Trophoblast cell (in vitro differentiated cells and primary cell): ENCODE measurements around the gene IL12RB1.

ENCODE experiments used
- DNase-seq, 2 donors: peaks; one replicate each; pipeline ENCODE4 v3.0.0-alpha.2; 2016
- H2AFZ ChIP-seq: 2 replicates; pipeline ENCODE4 v1.6.1; 2013; ENCODE audit warnings: low read length, moderate library complexity, mild to moderate bottlenecking; ENCODE audit not compliant: insufficient read depth, poor library complexity
- H2AK5ac ChIP-seq: 2 replicates; pipeline ENCODE4 v1.6.1; 2013; ENCODE audit warnings: mild to moderate bottlenecking, low read length
- H2BK120ac ChIP-seq: 2 replicates; pipeline ENCODE4 v1.6.1; 2013; ENCODE audit warnings: low read length, mild to moderate bottlenecking, moderate library complexity; ENCODE audit not compliant: insufficient read depth, poor library complexity
- H2BK12ac ChIP-seq: 2 replicates; pipeline ENCODE4 v1.6.1; 2013; ENCODE audit warnings: mild to moderate bottlenecking, low read length, moderate library complexity
- H2BK5ac ChIP-seq: 2 replicates; pipeline ENCODE4 v1.6.1; 2013; ENCODE audit warnings: low read length, low read depth, moderate library complexity, mild to moderate bottlenecking; ENCODE audit not compliant: poor library complexity
- H3K14ac ChIP-seq: 2 replicates; pipeline ENCODE4 v1.6.1; 2013; ENCODE audit warnings: mild to moderate bottlenecking, low read length
- H3K18ac ChIP-seq: 2 replicates; pipeline ENCODE4 v1.6.1; 2013; ENCODE audit warnings: mild to moderate bottlenecking, low read length
- H3K23ac ChIP-seq: 2 replicates; pipeline ENCODE4 v1.6.1; 2013; ENCODE audit warnings: low read length
- H3K27ac ChIP-seq: 2 replicates; pipeline ENCODE4 v1.5.1; 2013; ENCODE audit warnings: low read depth, mild to moderate bottlenecking, inconsistent platforms, low read length, moderate library complexity
- H3K27me3 ChIP-seq: 2 replicates; pipeline ENCODE4 v1.6.1; 2013; ENCODE audit warnings: inconsistent platforms, mild to moderate bottlenecking, low read length, moderate library complexity; ENCODE audit not compliant: insufficient read depth
- H3K36me3 ChIP-seq, 2 experiments: 1 replicate in 1 of 2; 2 replicates in 1 of 2; pipeline ENCODE4 v1.6.1; 2013; ENCODE audit warnings: low read length in 2 of 2, mild to moderate bottlenecking in 2 of 2, moderate library complexity in 1 of 2; ENCODE audit not compliant: insufficient read depth in 2 of 2, control insufficient read depth in 1 of 2
- H3K4ac ChIP-seq: 2 replicates; pipeline ENCODE4 v1.6.1; 2013; ENCODE audit warnings: low read depth, mild to moderate bottlenecking, low read length, moderate library complexity
- H3K4me1 ChIP-seq, 2 experiments: 1 replicate in 1 of 2; 2 replicates in 1 of 2; pipeline ENCODE4 v1.6.1; 2013; ENCODE audit warnings: low read length in 2 of 2, mild to moderate bottlenecking in 2 of 2, moderate library complexity in 1 of 2; ENCODE audit not compliant: insufficient read depth in 2 of 2, control insufficient read depth in 1 of 2
- H3K4me2 ChIP-seq: 2 replicates; pipeline ENCODE4 v1.6.1; 2013; ENCODE audit warnings: inconsistent platforms, mild to moderate bottlenecking, low read length, moderate library complexity
- H3K4me3 ChIP-seq: 2 replicates; pipeline ENCODE4 v1.5.1; 2013; ENCODE audit warnings: mild to moderate bottlenecking, low read depth, low read length, inconsistent platforms
- H3K79me1 ChIP-seq: one replicate; pipeline ENCODE4 v1.6.1; 2013; ENCODE audit warnings: low read length
- H3K79me2 ChIP-seq: 2 replicates; pipeline ENCODE4 v1.6.1; 2013; ENCODE audit warnings: low read length, mild to moderate bottlenecking; ENCODE audit not compliant: control insufficient read depth, insufficient read depth, poor library complexity
- H3K9ac ChIP-seq: 2 replicates; pipeline ENCODE4 v1.6.1; 2013; ENCODE audit warnings: mild to moderate bottlenecking, low read length
- H3K9me3 ChIP-seq: 2 replicates; pipeline ENCODE4 v1.6.1; 2013; ENCODE audit warnings: low read depth, mild to moderate bottlenecking, control low read depth, inconsistent platforms, low read length; ENCODE audit not compliant: insufficient read depth
- H4K12ac ChIP-seq: 2 replicates; pipeline ENCODE4 v1.6.1; 2013; ENCODE audit warnings: low read depth, mild to moderate bottlenecking, low read length, moderate library complexity
- H4K8ac ChIP-seq: 2 replicates; pipeline ENCODE4 v1.6.1; 2013; ENCODE audit warnings: low read depth, mild to moderate bottlenecking, low read length, moderate library complexity
- H4K91ac ChIP-seq: one replicate; pipeline ENCODE4 v1.6.1; 2013; ENCODE audit warnings: low read depth, mild to moderate bottlenecking, low read length, moderate library complexity
- WGBS: extraction: QIAGEN DNeasy Blood & Tissue Kit; methylation state at CpG from one replicate; pipeline ENCODE4 v1.1.7; 2013; ENCODE audit warnings: missing lambda C conversion rate; ENCODE audit not compliant: insufficient read length, insufficient coverage; ENCODE audit errors: extremely low coverage; 5-methylcytosine and 5-hydroxymethylcytosine counted together

The IL12RB1 gene

GRCh38 chr19:18072335-18072734 lies 14.4 kb downstream of the IL12RB1 start:
- no peak overlapping the region for H3K4me2 ChIP-seq
- no peaks in the 10 kb centered on the region for H3K27me3 ChIP-seq
- no peak overlapping the region for H2BK120ac ChIP-seq
- H2BK5ac ChIP-seq: no peak overlapping the region
- no peak overlapping the region for H2AK5ac ChIP-seq
- H3K4me1 ChIP-seq: no peaks in the 10 kb centered on the region
- H4K8ac ChIP-seq: no peak overlapping the region
- no peak overlapping the region for H3K4ac ChIP-seq
- no peak overlapping the region for H3K18ac ChIP-seq
- no peak overlapping the region for H4K12ac ChIP-seq
- no peak overlapping the region for H3K27ac ChIP-seq
- WGBS: no CpG with 5 or more reads among the region's 6 CpGs
- H3K9ac ChIP-seq: no peak overlapping the region
- no peak overlapping the region for H3K4me3 ChIP-seq
- no peaks in the 10 kb centered on the region for H3K36me3 ChIP-seq
- no peaks in the 10 kb centered on the region for H3K79me1 ChIP-seq
- H2AFZ ChIP-seq: no peak overlapping the region
- no peak overlapping the region for H3K14ac ChIP-seq
- no peak overlapping the region for H3K23ac ChIP-seq
- H2BK12ac ChIP-seq: no peak overlapping the region
- no peaks in the 10 kb centered on the region for H3K79me2 ChIP-seq
- DNase-seq: no peak
- no peaks in the 10 kb centered on the region for H3K9me3 ChIP-seq
- no peak overlapping the region for H4K91ac ChIP-seq

- Histone ChIP-seq H2BK120ac (no peak overlapping the region), H3K4me2 (no peak overlapping the region), H2AK5ac (no peak overlapping the region), H3K36me3 (no peaks in the 10 kb centered on the region), H3K9ac (no peak overlapping the region), H3K4me1 (no peaks in the 10 kb centered on the region), H4K91ac (no peak overlapping the region), H3K27me3 (no peaks in the 10 kb centered on the region), H3K4ac (no peak overlapping the region), H3K79me1 (no peaks in the 10 kb centered on the region), H2BK12ac (no peak overlapping the region), H2AFZ (no peak overlapping the region), H3K23ac (no peak overlapping the region), H3K18ac (no peak overlapping the region), H4K8ac (no peak overlapping the region), H3K79me2 (no peaks in the 10 kb centered on the region), H3K27ac (no peak overlapping the region), H3K14ac (no peak overlapping the region), H3K9me3 (no peaks in the 10 kb centered on the region), H2BK5ac (no peak overlapping the region), H3K4me3 (no peak overlapping the region), H4K12ac (no peak overlapping the region)
- DNase-seq: no peak
- WGBS: no CpG with 5 or more reads among the region's 11 CpGs
These were observed 16.6 kb downstream of the IL12RB1 start for GRCh38 chr19:18070181-18070580.

- no peak overlapping the region for H2AFZ ChIP-seq
- H2BK120ac ChIP-seq: no peak overlapping the region
- DNase-seq: no peak
- H2BK5ac ChIP-seq: no peak overlapping the region
- no peak overlapping the region for H2BK12ac ChIP-seq
- H3K23ac ChIP-seq: no peak overlapping the region
- no peak overlapping the region for H3K27ac ChIP-seq
- no peaks in the 10 kb centered on the region for H3K36me3 ChIP-seq
- no peak overlapping the region for H3K14ac ChIP-seq
- no peak overlapping the region for H4K12ac ChIP-seq
- no peak overlapping the region for H2AK5ac ChIP-seq
- H3K79me1 ChIP-seq: no peaks in the 10 kb centered on the region
- no CpG with 5 or more reads among the region's 15 CpGs for WGBS
- no peaks in the 10 kb centered on the region for H3K4me1 ChIP-seq
- no peak overlapping the region for H3K4me3 ChIP-seq
- no peak overlapping the region for H3K4ac ChIP-seq
- H4K8ac ChIP-seq: no peak overlapping the region
- no peaks in the 10 kb centered on the region for H3K27me3 ChIP-seq
- H3K18ac ChIP-seq: no peak overlapping the region
- no peak overlapping the region for H3K4me2 ChIP-seq
- no peak overlapping the region for H3K9ac ChIP-seq
- no peak overlapping the region for H4K91ac ChIP-seq
- no peaks in the 10 kb centered on the region for H3K79me2 ChIP-seq
- no peaks in the 10 kb centered on the region for H3K9me3 ChIP-seq
These were observed 17.4 kb downstream of the IL12RB1 start for GRCh38 chr19:18069383-18069782.

- no peak overlapping the region for H3K23ac ChIP-seq
- no peak overlapping the region for H2BK120ac ChIP-seq
- no peak overlapping the region for H4K12ac ChIP-seq
- no peaks in the 10 kb centered on the region for H3K4me1 ChIP-seq
- H3K4me2 ChIP-seq: no peak overlapping the region
- no peak overlapping the region for H4K91ac ChIP-seq
- no peak overlapping the region for H3K4ac ChIP-seq
- H3K4me3 ChIP-seq: no peak overlapping the region
- no peaks in the 10 kb centered on the region for H3K79me1 ChIP-seq
- no peak overlapping the region for H2AFZ ChIP-seq
- no peak overlapping the region for H3K27ac ChIP-seq
- H2BK12ac ChIP-seq: no peak overlapping the region
- H3K9me3 ChIP-seq: peaks cover 2% of the 10 kb centered on the region
- H4K8ac ChIP-seq: no peak overlapping the region
- no peaks in the 10 kb centered on the region for H3K79me2 ChIP-seq
- no peak for DNase-seq
- no peak overlapping the region for H3K18ac ChIP-seq
- no peak overlapping the region for H3K9ac ChIP-seq
- no peaks in the 10 kb centered on the region for H3K27me3 ChIP-seq
- H2BK5ac ChIP-seq: no peak overlapping the region
- no CpG with 5 or more reads among the region's 5 CpGs for WGBS
- no peak overlapping the region for H2AK5ac ChIP-seq
- H3K14ac ChIP-seq: no peak overlapping the region
- no peaks in the 10 kb centered on the region for H3K36me3 ChIP-seq
These were observed 18.3 kb downstream of the IL12RB1 start for GRCh38 chr19:18068395-18068794.
